PFSK-1 (cell line): ENCODE results near the gene FHL3.

ENCODE experiments used
- FOXP2 ChIP-seq: optimal IDR thresholded peaks from 2 replicates; pipeline ENCODE3; 2011; ENCODE audit warnings: borderline replicate concordance, control low read depth, inconsistent platforms; ENCODE audit not compliant: insufficient read depth; ENCODE audit errors: extremely low read length, extremely low read depth
- POLR2AphosphoS5 ChIP-seq: IDR thresholded peaks from 2 replicates; pipeline ENCODE4 v1.6.1; 2012; ENCODE audit warnings: low read depth, mild to moderate bottlenecking, control low read depth, low read length, moderate library complexity
- SIN3A ChIP-seq: IDR thresholded peaks from 2 replicates; pipeline ENCODE4 v1.6.1; 2012; ENCODE audit warnings: mild to moderate bottlenecking, low read length, moderate library complexity, borderline replicate concordance; ENCODE audit not compliant: insufficient read depth
- TAF1 ChIP-seq: IDR thresholded peaks from 2 replicates; pipeline ENCODE4 v1.6.1; 2012; ENCODE audit warnings: low read length, control low read depth, borderline replicate concordance; ENCODE audit not compliant: insufficient read depth
- TF ChIP-seq, protein P1 (sequence below), 2 experiments: IDR thresholded peaks; 2 replicates each; pipeline versions ENCODE4 v1.6.1 to v1.8.0; 2011 to 2012; ENCODE audit warnings: low read depth in 2 of 2, low read length in 2 of 2, control low read depth in 1 of 2, inconsistent platforms in 1 of 2, mild to moderate bottlenecking in 1 of 2, moderate library complexity in 1 of 2; ENCODE audit not compliant: insufficient read depth in 1 of 2

DNA sequence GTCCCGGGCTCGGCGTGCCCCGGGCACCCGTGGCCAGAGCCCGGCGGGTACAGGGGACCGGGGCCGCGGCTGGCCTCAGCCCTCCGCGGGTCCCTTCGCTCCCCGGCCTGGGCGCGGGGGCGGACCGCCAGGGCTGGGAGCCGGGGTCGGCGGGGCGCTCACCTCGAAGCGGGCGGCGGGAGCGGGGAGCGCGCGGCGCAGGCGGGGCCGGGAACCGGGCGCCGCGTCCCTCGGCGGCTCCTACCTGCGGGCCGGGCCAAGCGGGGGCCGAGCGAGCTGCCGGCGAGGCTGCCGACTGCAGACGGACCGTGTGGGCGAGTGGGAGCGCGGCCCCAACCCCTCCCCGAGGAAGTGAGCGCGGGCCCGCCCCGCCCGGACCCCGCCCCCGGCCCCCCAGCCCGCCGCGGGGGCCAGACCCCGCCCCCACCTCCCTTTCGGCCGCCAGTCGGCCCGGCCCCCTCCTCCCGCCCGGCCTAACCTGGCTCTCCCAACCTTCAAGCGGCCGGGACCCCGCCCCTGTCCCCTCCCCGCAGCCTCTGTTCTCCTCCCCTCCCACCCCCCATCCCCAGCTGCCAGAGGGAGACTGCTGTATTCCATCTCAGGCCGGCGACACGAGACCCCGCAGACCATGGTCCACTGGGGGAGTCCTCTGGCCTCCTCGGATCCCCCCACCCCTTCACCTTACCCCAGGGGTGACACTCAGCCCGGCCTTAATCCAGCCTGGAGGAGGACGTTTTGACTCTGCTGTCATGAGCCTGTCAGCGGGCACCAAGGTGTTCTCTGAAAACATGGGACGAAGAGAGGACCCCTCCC is at the start of gene FHL3:
- TF ChIP-seq POLR2AphosphoS5 = peak; percentile 31; the same call in 1 of the 2 replicates
- 0 out of 2 replicates have a peak, but pooled peaks have one; percentile 50 for TF ChIP-seq TAF1
- TF ChIP-seq, protein P1, sequence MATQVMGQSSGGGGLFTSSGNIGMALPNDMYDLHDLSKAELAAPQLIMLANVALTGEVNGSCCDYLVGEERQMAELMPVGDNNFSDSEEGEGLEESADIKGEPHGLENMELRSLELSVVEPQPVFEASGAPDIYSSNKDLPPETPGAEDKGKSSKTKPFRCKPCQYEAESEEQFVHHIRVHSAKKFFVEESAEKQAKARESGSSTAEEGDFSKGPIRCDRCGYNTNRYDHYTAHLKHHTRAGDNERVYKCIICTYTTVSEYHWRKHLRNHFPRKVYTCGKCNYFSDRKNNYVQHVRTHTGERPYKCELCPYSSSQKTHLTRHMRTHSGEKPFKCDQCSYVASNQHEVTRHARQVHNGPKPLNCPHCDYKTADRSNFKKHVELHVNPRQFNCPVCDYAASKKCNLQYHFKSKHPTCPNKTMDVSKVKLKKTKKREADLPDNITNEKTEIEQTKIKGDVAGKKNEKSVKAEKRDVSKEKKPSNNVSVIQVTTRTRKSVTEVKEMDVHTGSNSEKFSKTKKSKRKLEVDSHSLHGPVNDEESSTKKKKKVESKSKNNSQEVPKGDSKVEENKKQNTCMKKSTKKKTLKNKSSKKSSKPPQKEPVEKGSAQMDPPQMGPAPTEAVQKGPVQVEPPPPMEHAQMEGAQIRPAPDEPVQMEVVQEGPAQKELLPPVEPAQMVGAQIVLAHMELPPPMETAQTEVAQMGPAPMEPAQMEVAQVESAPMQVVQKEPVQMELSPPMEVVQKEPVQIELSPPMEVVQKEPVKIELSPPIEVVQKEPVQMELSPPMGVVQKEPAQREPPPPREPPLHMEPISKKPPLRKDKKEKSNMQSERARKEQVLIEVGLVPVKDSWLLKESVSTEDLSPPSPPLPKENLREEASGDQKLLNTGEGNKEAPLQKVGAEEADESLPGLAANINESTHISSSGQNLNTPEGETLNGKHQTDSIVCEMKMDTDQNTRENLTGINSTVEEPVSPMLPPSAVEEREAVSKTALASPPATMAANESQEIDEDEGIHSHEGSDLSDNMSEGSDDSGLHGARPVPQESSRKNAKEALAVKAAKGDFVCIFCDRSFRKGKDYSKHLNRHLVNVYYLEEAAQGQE (IDR thresholded peaks at IDR 0.05; ENCODE audit: insufficient read depth in 1 of 2, low read depth in 2 of 2, low read length in 2 of 2) = no peak
- TF ChIP-seq SIN3A = no peak
- no peak for TF ChIP-seq FOXP2
